GM12892 (cell line): ENCODE results near the gene BMPR1A.

Experiments
- POLR2A ChIP-seq: IDR thresholded peaks from 2 replicates; pipeline ENCODE4 v1.6.1; 2011; ENCODE audit warnings: low read depth, low read length, control low read depth
- TAF1 ChIP-seq: IDR thresholded peaks from 2 replicates; pipeline ENCODE4 v1.6.1; 2011; ENCODE audit warnings: low read depth, mild to moderate bottlenecking, control low read depth, low read length, borderline replicate concordance

- TF ChIP-seq TAF1 (no peak), POLR2A (no peak)
Observed at GRCh38 chr10:86956848-86957448, 200.5 kb downstream of the BMPR1A start.
